Mucosa of rectum (tissue), 2 donors: Measurements from ENCODE around the gene SEMA6D.

ENCODE experiments used
- H3K27ac ChIP-seq, 2 donors: one replicate each; pipeline ENCODE4 v1.7.0; 2013; ENCODE audit warnings: inconsistent platforms in 2 of 2, low read depth in 2 of 2, low read length in 2 of 2
- H3K27me3 ChIP-seq, 2 donors: one replicate each; pipeline ENCODE4 v1.7.0; 2013; ENCODE audit warnings: low read length in 2 of 2; ENCODE audit not compliant: control insufficient read depth in 2 of 2, insufficient read depth in 2 of 2
- H3K36me3 ChIP-seq, 2 donors: one replicate each; pipeline ENCODE4 v1.7.0; 2013; ENCODE audit warnings: low read length in 2 of 2; ENCODE audit not compliant: control insufficient read depth in 2 of 2, insufficient read depth in 2 of 2
- H3K4me1 ChIP-seq, 2 donors: one replicate each; pipeline ENCODE4 v1.7.0; 2013; ENCODE audit warnings: low read length in 2 of 2, mild to moderate bottlenecking in 1 of 2; ENCODE audit not compliant: control insufficient read depth in 2 of 2, insufficient read depth in 2 of 2
- H3K4me3 ChIP-seq, 2 donors: one replicate each; pipeline ENCODE4 v1.7.0; 2013; ENCODE audit warnings: low read length in 2 of 2
- H3K9ac ChIP-seq, 2 donors: one replicate each; pipeline ENCODE4 v1.7.0; 2013; ENCODE audit warnings: low read length in 2 of 2, low read depth in 1 of 2, mild to moderate bottlenecking in 1 of 2
- H3K9me3 ChIP-seq, 2 donors: one replicate each; pipeline ENCODE4 v1.7.0; 2013; ENCODE audit warnings: low read length in 2 of 2; ENCODE audit not compliant: control insufficient read depth in 2 of 2
- donor health status: healthy.
- donor health status: Normal muscosa, but diverticular disease.

The SEMA6D gene

DNA sequence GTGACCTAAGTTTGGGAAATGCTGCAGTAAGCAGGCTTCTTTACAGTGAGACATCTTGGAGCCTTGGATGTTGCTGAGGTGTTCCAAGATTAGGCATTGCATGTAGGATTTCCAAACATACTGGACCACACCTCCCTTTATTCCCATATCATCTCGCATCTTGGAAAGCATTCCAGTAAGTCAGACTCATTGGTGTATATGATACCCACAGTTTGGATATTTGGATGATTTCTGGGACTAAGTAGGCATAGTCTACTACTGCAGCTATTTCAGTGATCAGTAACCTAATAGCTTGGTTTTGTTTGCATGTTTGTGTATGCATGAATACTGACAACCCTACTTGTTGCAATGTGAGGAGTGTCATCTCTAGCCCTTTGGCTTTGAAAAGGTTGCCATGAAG is 97.3 kb downstream of the SEMA6D start:
- Histone ChIP-seq H3K4me1 (no peaks in the 10 kb centered on the region), H3K9ac (no peak overlapping the region), H3K9me3 (no peaks in the 10 kb centered on the region), H3K4me3 (no peak overlapping the region), H3K27me3 (no peaks in the 10 kb centered on the region), H3K27ac (no peak overlapping the region), H3K36me3 (no peaks in the 10 kb centered on the region)

DNA sequence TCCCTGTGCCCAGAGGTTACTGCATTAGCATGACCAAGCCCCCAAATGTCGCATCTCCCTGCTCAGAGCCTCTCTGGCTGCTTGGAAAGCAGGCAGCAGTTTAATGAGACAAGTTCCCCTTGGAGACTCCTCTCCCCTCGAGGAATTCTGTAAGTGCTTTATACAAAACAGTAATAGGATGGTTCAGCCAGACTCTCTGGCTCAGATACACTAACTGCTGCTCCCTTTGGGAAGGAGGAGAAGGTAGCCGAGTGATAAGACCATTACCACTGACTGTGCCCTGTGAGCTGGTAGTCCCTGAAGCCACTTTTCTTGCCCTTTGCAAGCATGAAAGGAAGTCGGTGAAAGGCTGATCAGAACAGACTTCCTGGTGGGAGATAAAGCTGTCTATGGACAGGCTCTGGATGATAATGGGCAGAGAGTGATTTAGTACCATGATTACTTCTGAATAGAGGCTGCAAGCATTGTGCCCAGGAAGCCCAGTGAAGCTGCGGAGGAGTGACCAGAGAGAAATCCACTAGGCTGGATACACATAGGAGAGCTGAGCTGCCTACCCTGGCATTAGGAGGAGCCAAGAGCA is 100.8 kb downstream of the SEMA6D start:
- Histone ChIP-seq H3K27me3 (no peaks in the 10 kb centered on the region), H3K9ac (no peak overlapping the region), H3K4me3 (no peak overlapping the region), H3K4me1 (no peaks in the 10 kb centered on the region), H3K27ac (no peak overlapping the region), H3K9me3 (no peaks in the 10 kb centered on the region), H3K36me3 (no peaks in the 10 kb centered on the region)

DNA sequence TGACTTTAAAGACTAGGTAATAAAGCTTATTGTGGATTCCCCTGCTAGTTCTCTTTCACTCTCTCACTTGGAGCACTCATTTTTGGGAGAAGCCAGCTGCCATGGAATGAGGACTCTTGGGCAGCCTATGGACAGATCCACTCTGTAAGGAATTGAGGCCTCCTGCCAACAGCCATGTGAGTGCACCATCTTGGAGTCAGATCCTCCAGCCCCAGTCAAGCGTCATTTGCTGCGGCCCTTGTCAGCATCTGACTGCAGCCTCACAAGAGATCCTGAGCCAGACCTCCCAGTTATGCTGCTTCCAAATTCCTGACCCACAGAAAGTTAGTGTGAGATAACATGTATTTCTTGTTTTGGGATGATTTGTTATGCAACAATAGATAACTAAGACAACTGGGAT is 101.9 kb downstream of the SEMA6D start:
- Histone ChIP-seq H3K4me3 (no peak overlapping the region), H3K27me3 (no peaks in the 10 kb centered on the region), H3K4me1 (no peaks in the 10 kb centered on the region), H3K27ac (no peak overlapping the region), H3K36me3 (no peaks in the 10 kb centered on the region), H3K9ac (no peak overlapping the region), H3K9me3 (no peaks in the 10 kb centered on the region)

GRCh38 chr15:47820057-47820746 is 102.9 kb downstream of the SEMA6D start:
- H3K4me1 ChIP-seq, result no peaks in the 10 kb centered on the region
- no peaks in the 10 kb centered on the region for H3K27me3 ChIP-seq
- H3K9ac ChIP-seq, result no peak overlapping the region
- no peaks in the 10 kb centered on the region for H3K9me3 ChIP-seq
- H3K27ac ChIP-seq, result no peak overlapping the region
- no peak overlapping the region for H3K4me3 ChIP-seq
- H3K36me3 ChIP-seq, result no peaks in the 10 kb centered on the region

DNA sequence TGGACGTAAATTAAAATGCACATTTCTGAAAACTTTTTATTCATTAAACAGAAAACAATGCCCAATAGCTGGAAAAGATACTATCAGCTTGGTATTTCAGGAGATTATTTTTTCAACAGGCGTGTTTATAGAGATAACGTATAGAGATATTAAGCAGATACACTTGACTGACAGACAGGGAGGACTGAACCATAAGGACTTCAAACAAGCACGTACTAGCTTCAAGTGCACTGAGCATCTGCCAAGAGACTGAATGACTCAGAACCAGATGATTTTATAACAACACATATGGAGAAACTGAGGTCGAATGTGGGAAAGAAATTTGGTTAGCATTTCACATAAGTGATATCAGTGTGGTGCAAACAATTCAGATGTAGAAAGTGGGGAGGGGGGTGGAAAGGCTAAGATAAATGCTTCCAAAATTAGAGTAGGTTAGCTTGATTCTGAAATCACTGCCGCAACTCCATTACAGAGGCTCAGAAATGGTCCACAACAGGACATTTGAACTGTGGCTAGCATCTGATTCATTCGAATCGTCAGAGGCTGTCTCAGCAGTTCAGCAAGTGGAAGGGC is 103.5 kb downstream of the SEMA6D start:
- no peaks in the 10 kb centered on the region for H3K27me3 ChIP-seq
- no peak overlapping the region for H3K27ac ChIP-seq
- no peak overlapping the region for H3K9ac ChIP-seq
- no peaks in the 10 kb centered on the region for H3K4me1 ChIP-seq
- H3K36me3 ChIP-seq, result no peaks in the 10 kb centered on the region
- H3K4me3 ChIP-seq, result no peak overlapping the region
- no peaks in the 10 kb centered on the region for H3K9me3 ChIP-seq

- no peaks in the 10 kb centered on the region for H3K36me3 ChIP-seq
- H3K4me1 ChIP-seq, result no peaks in the 10 kb centered on the region
- H3K9me3 ChIP-seq, result no peaks in the 10 kb centered on the region
- H3K4me3 ChIP-seq, result no peak overlapping the region
- H3K9ac ChIP-seq, result no peak overlapping the region
- no peak overlapping the region for H3K27ac ChIP-seq
- no peaks in the 10 kb centered on the region for H3K27me3 ChIP-seq
These were observed 104.7 kb downstream of the SEMA6D start for GRCh38 chr15:47822048-47822447.
